ENCODE data around the gene NUP210.

The NUP210 gene

DNA sequence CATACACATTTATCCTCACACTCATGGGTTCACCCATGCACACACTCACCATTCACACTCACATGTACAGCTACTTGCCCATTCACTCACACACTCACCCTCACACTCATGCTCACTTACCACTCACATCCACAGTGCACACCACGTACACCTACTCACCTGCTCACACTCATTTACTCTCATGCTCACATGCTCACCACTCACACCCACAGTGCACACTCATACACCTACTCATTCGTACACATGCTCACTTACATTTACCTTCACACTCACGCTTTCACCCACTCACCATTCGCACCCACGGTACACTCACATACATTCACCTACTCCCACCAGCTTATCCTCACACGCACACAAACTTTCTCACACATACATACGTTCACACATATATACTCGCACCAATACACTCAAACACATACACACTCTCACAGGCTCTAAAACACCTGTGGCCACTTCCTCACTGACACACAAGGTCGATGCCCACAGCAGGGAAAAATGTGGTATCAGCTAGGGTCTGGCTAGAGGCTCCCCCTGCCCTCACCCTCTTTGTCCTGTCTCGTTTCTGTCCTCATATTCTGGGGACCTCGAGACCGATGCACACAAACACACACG lies 46.0 kb downstream of the NUP210 start:
- H3K4me3 ChIP-seq (ENCODE audit: low read length): no peak overlapping the region
- no peak for TF ChIP-seq CTCF (conservative IDR thresholded peaks at IDR 0.05; ENCODE audit: low read length)
- DNase-seq (ENCODE audit: low read depth): no peak

GRCh38 chr3:13372656-13373055 lies 47.5 kb downstream of the NUP210 start:
- TF ChIP-seq CTCF (conservative IDR thresholded peaks at IDR 0.05; ENCODE audit: low read length): no peak
- no peak for DNase-seq (ENCODE audit: low read depth)
- H3K4me3 ChIP-seq (ENCODE audit: low read length): no peak overlapping the region

DNA sequence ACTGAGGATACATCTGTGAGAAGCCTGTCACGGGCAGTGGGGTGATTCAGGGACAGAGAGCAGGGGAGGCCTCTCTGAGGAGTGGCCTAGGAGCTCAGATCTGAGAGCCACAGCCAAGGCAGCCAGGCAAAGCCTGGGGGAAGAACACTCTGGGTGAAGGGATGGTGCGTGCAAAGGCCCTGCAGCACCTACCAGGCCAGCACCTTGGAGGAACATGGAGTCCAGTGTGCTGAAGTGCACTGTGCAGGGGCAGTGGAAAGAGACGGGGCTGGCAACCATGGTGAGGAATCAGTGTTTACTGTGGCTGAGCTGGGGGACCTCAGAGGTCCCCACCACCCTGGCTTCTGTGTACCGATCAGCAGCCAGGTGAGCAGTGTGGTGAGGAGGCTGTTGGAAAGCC lies 48.0 kb downstream of the NUP210 start:
- no peak for DNase-seq (ENCODE audit: low read depth)
- TF ChIP-seq CTCF (conservative IDR thresholded peaks at IDR 0.05; ENCODE audit: low read length): no peak
- H3K4me3 ChIP-seq (ENCODE audit: low read length): no peak overlapping the region

DNA sequence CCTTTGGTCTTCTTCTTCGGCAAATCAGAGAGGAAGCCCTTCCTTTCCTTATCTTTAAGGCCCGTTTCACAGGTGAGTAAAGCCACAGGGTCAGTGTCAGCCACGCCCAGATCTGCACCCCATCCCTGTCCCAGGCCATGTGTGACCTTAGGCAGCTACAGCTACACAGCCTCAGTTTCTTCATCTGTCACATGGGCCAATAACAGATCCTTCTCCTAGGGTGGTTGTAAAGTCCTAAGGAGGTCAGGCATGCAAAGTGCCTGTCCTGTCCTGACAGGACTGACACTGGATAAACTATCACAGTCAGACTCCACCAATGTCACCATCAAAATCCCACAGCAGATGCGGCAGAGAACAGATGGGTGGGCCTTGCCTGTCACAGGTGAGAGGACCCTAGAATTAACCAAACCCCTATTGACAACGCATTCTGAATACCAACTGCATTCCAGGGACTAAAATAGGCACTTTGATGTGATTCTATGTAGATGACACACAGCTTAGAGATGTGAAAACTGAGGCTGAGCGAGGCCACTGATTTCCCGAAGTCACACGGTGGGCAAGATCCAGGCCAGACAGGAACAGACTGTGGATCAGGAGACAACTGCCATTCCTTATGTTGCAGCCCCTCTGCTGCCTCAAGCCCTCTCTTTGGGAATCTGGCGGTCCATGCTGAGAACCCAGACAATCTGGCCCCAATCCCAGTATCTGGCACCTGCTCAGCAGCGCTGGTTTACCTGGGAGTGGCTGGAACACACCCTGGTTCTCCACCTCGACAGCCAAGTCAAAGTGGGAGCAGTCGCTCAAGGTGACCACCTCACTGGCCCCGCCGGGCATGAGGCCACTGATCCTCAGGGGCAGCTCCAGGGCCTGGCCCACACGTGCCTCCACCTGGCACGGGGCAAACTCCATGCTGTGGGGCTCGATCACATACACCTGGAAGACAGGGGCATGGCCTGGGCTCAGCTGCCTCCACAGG lies 48.7 kb downstream of the NUP210 start:
- H3K4me3 ChIP-seq (ENCODE audit: low read length): no peak overlapping the region
- DNase-seq (ENCODE audit: low read depth): no peak
- TF ChIP-seq CTCF (conservative IDR thresholded peaks at IDR 0.05; ENCODE audit: low read length): no peak

DNA sequence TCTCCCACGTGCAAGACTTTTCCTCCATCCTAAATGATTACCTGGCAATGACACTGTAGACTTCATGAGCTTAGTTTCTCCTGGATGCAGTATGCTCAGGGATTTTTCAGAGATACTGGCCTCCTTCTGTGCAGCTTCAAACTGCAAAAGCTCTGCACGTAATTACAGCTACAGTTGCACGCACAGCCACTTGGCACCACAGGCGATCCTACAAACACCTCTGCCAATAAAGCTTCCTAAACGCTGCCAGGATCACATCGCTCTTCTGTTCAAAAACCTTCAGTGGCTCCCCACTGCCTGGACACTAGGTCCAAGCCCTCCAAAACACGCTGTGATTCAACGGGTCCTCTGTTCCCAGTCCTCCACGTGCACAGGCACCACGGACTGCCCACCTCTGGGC lies 49.5 kb downstream of the NUP210 start:
- no peak for TF ChIP-seq CTCF (conservative IDR thresholded peaks at IDR 0.05; ENCODE audit: low read length)

GRCh38 chr3:13370055-13370454 lies 50.1 kb downstream of the NUP210 start:
- H3K4me3 ChIP-seq (ENCODE audit: low read length): no peak overlapping the region
- no peak for TF ChIP-seq CTCF (conservative IDR thresholded peaks at IDR 0.05; ENCODE audit: low read length)

More for the DNA sequence above, 49.5 kb downstream of the NUP210 start:
- H3K4me3 ChIP-seq (ENCODE audit: low read length): no peak overlapping the region
- no peak for DNase-seq (ENCODE audit: low read depth)

DNA sequence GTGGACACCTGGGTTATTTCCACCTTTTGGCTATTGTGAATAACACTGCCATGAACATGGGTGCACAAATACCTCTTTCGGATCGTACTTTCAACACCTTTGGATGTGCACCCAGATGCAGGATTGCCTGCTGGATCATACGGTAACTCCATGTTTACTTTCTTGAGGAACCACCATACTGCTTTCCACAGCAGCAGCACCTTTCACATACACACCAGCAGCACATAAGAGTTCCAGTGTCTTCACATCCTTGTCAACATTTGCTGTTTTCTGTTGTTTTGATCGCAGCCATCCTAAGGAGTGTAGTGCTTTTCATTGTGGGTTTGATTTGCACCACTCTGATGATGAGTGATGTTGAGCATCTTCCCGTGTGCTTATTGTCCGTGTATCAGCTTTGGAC lies 51.3 kb downstream of the NUP210 start:
- TF ChIP-seq CTCF (conservative IDR thresholded peaks at IDR 0.05; ENCODE audit: low read length): no peak
- DNase-seq (ENCODE audit: low read depth): no peak
- H3K4me3 ChIP-seq (ENCODE audit: low read length): no peak overlapping the region

More at GRCh38 chr3:13370055-13370454, 50.1 kb downstream of the NUP210 start:
- no peak for DNase-seq (ENCODE audit: low read depth)

Data from AG10803 (cell line).